NCI-H1930 (cell line): ENCODE measurements around the gene SPAG16.
"Not testable (repeated sequence)": the region's sequence is repeated elsewhere in the genome, so short reads cannot be mapped to it uniquely, and the experiment has no call there.

Experiments
- DNase-seq, 2 experiments: peaks; one replicate each; lab custom pipeline; 2025; lab: John Stamatoyannopoulos, UW

The SPAG16 gene

DNA sequence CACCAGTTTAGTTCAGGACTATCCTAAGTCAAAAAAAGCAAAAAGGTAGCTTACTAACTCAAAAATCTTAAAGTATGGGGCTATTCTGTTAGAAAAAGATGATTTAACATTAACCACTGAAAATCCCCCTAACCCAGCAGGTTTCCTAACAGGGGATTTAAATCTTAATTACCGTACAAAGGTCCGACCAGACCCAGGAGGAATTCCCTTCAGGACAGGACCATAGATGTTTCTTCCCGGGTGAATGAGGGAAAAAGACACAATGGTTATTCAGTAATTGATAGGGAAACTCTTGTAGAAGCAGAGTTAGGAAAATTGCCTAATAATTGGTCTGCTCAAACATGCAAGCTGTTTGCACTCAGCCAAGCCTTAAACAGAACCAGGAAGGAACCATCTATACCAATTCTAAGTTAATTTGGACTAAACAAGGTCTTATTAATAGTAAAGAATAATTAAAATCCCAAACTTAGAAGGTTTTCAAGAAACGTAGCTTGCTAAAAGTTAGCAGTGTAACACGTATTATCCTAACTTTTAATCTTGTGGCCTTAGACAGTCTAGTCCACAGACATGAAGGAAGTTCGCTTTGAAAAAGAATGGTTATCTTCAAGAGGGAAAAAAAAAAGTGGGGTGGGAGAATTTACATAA, 124.3 kb downstream of the SPAG16 start:
- not testable (repeated sequence) for DNase-seq

GRCh38 chr2:213410687-213411086, 126.4 kb downstream of the SPAG16 start:
- DNase-seq, result not testable (repeated sequence)

GRCh38 chr2:213411582-213412289, 127.5 kb downstream of the SPAG16 start:
- no peak for DNase-seq

DNA sequence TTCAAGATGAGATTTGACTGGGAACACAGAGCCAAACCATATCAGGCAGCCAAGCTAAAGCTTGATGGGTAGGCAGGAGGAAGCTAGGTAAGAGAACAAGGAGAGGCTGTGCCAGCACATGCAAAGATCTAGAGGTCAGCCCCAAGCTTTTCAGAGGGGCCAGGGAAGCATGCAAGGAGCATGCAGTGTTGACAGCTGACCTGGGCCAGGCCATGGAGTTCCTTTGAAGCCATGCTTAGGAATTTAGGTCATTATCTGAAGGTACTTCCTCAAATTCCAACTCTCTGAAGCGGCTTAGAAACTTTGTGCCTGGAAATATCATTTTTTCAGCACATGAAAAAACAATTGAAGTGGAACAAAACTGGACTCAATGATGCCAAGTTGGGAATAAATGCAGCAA, 130.8 kb downstream of the SPAG16 start:
- no peak for DNase-seq

DNA sequence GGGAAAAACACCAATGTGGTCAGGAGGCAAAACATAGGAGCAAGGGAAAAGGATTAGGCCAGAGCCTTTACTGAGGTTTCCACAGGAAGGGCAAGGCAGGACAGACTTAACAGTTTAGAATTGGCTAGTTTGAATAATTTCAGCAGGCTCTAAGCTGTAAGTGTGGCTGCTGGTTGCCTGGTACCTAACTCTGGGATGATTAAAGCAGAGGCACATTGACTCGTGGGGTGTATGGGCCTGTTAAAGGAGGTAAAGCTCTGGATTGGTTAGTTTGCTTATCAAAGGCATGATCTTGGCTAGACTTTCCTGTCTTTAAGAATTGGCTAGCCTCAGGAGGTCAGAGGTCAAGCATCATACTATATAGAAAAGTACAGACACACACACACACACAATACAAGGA, 132.6 kb downstream of the SPAG16 start:
- no peak for DNase-seq

- DNase-seq, result no peak
These were observed 135.7 kb downstream of the SPAG16 start for GRCh38 chr2:213419980-213420379.

DNA sequence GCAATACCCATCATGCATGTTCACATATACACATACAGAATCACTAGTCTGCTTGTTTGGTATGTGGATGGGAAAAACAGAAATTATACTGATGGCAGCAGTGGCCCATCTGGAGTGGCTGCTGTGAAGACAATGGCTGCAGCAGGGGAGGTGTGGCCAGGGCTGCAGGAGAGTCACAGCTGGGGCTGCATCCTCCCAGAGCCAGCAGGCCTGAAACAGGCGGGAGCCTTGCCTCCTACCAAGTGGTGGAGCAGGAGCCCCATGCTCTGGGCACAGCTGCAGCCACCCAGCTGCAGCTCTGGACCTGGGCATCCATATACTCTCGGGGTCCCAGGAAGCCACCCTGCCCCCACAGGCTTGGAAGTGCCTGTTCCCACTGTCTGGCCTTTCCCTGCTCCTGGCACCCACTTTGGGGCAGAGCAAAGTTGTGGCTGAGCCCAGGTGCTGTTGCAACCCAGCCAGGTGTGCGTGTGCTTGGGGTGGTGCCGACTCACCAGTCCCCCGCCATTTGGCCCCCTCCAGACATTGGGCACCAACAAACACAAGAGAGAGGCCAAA, 136.6 kb downstream of the SPAG16 start:
- DNase-seq, result no peak

DNA sequence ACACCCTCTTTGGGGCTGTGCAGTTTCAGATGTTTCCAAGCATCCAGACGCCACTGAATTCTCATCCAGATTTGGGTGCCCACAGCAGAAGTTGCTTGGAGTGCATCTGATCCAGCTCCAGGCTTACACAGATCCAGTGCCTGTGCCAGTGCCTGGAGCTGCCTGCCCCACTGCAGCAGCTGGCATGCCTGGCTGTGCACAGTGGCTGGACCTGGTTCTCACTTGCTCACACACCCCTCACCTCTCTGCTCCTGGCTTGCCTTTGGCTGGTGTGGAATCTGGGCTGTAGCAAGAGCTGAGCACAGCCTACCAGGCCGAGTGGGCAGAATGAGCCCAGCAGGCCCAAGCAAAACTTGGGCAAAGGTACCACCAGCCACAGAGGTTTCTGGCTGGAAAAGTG, 137.9 kb downstream of the SPAG16 start:
- DNase-seq, result no peak

GRCh38 chr2:213425618-213426017, 141.4 kb downstream of the SPAG16 start:
- DNase-seq, result no peak

DNA sequence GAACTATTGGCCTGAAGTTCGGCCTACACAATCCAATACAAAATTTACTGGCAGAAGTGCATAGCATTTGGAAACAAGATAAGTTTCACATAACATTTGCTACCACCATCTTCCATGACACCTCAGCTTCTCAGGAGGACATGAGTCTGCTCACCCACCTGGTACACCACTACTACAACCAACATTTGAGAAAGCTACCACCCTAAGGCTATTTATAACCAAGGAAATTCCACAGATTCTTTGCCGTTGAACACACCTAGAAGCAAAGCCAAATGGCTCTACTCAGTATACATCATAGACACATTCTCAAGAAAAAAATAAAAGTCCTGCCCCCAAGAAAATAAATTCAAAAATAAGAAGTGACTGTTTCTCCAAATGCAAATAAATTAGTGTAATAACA, 145.3 kb downstream of the SPAG16 start:
- DNase-seq, result no peak

DNA sequence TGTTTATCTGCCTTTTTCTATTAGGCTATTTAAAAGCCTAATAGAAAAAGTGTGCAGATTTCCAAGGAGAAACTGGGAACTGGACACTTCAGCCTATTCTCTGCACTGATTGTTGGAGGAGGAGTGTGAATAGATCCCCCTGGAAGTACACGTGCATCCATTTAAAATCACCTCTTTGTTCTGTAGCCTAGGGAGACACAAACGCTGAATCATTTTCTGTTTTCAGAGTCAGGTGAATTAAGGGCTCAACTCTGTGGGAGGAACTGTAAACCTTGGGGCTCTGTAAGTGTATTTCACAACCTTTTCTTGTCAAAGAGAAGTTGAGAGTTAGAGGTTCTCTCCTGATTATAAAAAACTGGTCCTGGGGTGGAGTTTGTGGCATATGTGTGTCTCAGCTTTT, 159.7 kb downstream of the SPAG16 start:
- DNase-seq, result no peak

DNA sequence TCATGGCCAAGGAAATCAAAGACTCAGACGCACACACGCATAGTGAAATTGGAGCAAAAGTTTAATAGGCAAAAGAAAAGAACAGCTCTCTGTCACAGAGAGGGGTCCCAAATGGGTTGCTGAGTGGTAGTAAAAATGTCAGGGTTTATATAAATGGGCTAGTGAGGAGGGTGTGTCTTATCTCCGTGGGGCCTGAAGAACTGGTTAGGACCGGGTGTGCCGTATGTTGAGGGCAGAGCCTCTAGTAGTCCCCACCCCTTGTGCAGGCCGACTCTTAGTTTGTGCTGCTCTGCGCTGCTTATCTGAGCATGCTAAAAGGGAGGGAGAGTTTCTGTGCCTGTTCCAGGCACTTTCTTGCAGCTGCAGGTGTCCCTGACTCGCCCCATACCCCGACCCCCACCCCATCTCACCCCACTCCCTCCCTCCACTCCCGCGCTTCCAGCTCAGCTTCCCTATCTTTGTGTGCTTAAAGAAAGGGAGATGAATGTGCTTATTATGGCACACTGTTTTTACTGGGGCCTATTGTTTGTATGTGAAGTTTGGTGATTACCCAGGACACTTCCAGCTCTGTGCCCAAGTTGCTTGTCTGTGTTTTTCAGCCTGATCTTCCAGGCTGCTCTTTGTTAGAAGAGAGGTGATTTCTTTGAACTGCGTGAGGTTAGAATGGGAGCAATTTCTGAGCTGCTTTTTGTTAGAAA, 167.4 kb downstream of the SPAG16 start:
- no peak for DNase-seq

GRCh38 chr2:213455316-213456008, 171.2 kb downstream of the SPAG16 start:
- no peak for DNase-seq

DNA sequence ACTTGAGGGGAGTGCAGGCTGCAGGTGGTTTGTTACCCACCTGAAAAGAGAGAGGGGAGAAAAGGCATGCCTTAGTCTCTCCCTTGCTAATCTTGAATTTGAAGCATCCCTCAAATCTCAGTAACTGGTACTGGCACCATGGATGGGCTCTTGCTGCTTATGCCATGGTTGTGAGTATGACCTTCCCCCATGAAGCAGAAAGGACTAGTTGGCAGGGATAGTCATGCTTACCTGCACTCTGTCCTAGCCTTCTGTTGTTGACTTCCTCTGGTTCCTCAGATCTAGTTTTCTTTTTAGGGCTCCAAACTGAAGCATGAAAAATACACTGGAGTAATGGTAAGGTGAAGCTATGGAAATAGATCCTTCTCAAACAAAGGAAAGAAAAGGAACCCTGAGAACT, 191.2 kb downstream of the SPAG16 start:
- no peak for DNase-seq

DNA sequence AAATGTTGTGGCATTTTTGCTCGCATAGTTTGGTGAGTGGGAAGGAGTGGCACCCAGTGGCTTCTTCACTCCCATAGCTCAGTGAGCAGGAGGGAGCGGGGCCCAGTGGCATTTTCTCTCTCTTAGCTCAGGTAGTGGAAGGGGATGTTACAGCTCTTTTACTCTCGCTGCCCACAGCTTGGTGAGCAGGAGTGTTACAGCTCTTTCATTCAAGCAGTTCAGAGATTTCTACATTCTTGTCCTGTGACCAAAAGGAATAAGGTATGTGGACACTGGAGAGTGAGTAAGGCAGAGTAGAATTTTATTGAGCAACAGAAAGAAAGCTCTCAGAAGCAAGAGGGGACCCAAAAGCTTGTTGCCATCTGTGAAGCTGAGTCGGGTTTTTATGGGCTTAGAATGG, 192.4 kb downstream of the SPAG16 start:
- DNase-seq, result no peak

- DNase-seq, result no peak
These were observed 205.8 kb downstream of the SPAG16 start for GRCh38 chr2:213490087-213490486.

DNA sequence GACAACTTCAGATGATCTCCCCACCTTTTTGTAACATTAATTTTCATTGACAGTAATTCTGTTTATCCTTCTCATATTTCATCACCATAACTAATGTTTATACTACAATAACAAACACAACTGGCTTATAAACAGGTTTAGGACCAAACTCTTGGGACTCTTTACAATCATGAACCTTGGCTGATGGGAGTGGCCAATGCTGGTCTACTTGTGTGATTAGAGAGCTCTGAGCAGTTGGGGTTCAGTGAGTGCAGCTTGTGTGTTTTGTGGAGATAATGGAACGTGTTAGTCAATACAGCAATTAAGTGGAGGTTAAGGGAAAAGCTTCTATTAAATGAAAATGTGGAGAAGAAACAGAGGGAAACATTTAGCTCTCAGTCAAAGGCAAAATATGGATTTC, 207.1 kb downstream of the SPAG16 start:
- DNase-seq, result no peak

DNA sequence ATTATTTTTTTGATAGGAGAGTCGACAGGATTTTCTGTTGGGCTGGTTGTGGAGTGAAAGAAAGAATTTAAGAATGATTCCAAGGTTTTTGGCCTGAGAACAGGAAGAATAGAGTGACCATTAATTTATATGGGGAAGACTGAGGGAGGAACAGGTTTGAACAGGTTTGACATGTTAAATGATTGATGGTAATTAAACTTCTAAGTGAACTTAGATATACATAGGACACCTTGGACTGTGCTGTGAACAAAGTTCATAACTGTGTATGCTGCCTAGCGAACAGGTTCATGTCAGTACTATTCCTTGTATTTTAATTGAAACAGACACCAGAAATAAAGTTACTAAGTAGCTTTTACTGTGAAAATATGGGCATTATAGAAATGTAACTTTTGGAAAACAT, 212.0 kb downstream of the SPAG16 start:
- DNase-seq, result no peak

DNA sequence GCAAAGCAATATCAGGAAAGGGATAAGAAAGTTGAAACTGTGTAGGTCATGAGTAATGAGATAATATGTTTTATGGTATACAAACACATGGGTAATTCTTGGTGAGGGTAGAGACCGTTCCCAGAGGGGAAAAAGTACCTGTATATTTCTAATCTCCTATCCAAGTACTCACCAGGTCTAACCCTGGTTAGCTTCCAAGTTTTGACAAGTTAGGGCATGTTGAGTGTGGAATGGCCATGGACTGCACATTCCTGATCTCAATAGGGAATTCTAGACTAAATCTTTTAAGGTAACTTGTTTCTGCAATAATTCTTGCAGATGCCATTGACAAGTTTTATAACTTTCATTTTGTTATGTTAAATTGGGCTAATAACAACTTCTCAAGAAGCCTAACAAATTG, 216.6 kb downstream of the SPAG16 start:
- no peak for DNase-seq

- DNase-seq, result no peak
These were observed 239.9 kb downstream of the SPAG16 start for GRCh38 chr2:213524164-213524563.

DNA sequence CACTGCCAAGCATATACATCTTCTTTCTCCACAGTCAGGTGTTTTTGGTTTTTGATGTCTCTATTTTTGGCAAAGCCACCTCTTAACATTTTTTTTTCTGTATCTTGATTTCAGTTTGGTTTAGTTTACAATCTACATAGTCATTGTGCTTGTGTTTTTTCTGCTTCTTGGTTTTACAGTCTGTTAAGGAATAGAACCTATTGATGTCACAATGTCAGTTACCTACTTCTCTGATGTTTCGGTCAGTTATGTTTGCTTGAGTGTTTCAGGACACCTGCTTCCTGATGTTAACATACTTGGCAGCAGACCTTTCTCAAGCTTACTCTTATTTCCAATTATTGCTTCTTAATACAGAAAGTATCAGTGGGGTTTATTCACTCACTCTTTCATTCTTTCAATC, 253.3 kb downstream of the SPAG16 start:
- no peak for DNase-seq

DNA sequence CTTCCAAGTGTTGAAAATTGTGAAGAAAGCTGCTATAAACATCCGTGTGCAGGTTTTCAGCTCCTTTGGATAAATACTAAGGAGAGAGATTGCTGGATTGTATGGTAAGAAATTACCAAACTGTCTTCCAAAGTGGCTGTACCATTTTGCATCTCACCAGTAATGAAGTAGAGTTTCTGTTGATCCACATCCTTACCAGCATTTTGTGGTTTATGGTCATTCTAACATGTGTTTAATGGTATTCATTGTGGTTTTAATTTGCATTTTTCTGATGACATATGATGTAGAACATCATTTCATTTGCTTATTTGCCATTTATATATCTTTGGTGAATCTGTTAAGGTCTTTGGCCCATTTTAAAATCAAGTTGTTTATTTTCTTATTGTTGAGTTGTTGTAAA, 260.7 kb downstream of the SPAG16 start:
- no peak for DNase-seq
